Small intestine (tissue), 7 donors: ENCODE measurements around the gene VENTX. TPM values are rescaled to one million over a fixed set of nuclear protein-coding genes. Genes with fewer than 3 reads are reported as not detected.

Experiments
- DNase-seq, 2 donors: peaks; one replicate each; pipeline versions ENCODE4 v3.0.0 to v3.0.0-alpha.2; 2013
- FAIRE-seq: peaks from 2 replicates; lab custom pipeline; 2012; peaks lifted over from hg19 to GRCh38; lab: Jason Lieb, UNC
- H3K27ac ChIP-seq, 3 donors: one replicate each; pipeline ENCODE4 v1.5.1; 2013; ENCODE audit warnings: low read length in 2 of 3, mild to moderate bottlenecking in 2 of 3, control low read depth in 1 of 3, inconsistent platforms in 1 of 3, low read depth in 1 of 3, moderate library complexity in 1 of 3
- H3K27me3 ChIP-seq, 3 donors: one replicate each; pipeline ENCODE4 v1.6.1; 2013; ENCODE audit warnings: low read length in 3 of 3, inconsistent platforms in 1 of 3; ENCODE audit not compliant: control insufficient read depth in 3 of 3, insufficient read depth in 3 of 3
- H3K36me3 ChIP-seq, 3 donors: one replicate each; pipeline ENCODE4 v1.6.1; 2013; ENCODE audit warnings: low read length in 3 of 3, inconsistent platforms in 1 of 3, low read depth in 1 of 3, mild to moderate bottlenecking in 1 of 3, moderate library complexity in 1 of 3; ENCODE audit not compliant: control insufficient read depth in 3 of 3, insufficient read depth in 2 of 3
- H3K4me1 ChIP-seq, 3 donors: one replicate each; pipeline ENCODE4 v1.6.1; 2013; ENCODE audit warnings: low read length in 2 of 3, inconsistent platforms in 1 of 3, low read depth in 1 of 3, mild to moderate bottlenecking in 1 of 3, moderate library complexity in 1 of 3; ENCODE audit not compliant: control insufficient read depth in 3 of 3, insufficient read depth in 2 of 3
- H3K4me3 ChIP-seq, 3 donors: one replicate each; pipeline ENCODE4 v1.5.1; 2013; ENCODE audit warnings: low read length in 3 of 3, control low read depth in 1 of 3, inconsistent platforms in 1 of 3, low read depth in 1 of 3, mild to moderate bottlenecking in 1 of 3, moderate library complexity in 1 of 3
- H3K9me3 ChIP-seq, 2 donors: one replicate each; pipeline ENCODE4 v1.6.1; 2013; ENCODE audit warnings: low read depth in 1 of 2, low read length in 1 of 2; ENCODE audit not compliant: control insufficient read depth in 2 of 2, insufficient read depth in 1 of 2
- WGBS, 3 donors: extraction: QIAGEN DNeasy Blood & Tissue Kit; methylation state at CpG; one replicate each; pipeline ENCODE4 v1.1.7; 2013; 5-methylcytosine and 5-hydroxymethylcytosine counted together
- polyA plus RNA-seq, 4 donors: library from polyadenylated mRNA; stranded (reverse) in 3 of 4; unstranded in 1 of 4; fragments of 200-250 nt in 3 of 4; fragments of 120-200 nt in 1 of 4; gene quantifications; one replicate each; pipeline versions ENCODE4 v1.2.1 to v1.2.3, GENCODE V29; 2013
- donor health status: healthy with polysubstance abuse.
- donor health status: control.
- donor health status: control.
- donor health status: Bipolar disorder and iron deficiency.
- donor health status: healthy.

VENTX gene
- polyA plus RNA-seq, 4 donors: 0.19 to 0.30 TPM; not detected in 2

DNA sequence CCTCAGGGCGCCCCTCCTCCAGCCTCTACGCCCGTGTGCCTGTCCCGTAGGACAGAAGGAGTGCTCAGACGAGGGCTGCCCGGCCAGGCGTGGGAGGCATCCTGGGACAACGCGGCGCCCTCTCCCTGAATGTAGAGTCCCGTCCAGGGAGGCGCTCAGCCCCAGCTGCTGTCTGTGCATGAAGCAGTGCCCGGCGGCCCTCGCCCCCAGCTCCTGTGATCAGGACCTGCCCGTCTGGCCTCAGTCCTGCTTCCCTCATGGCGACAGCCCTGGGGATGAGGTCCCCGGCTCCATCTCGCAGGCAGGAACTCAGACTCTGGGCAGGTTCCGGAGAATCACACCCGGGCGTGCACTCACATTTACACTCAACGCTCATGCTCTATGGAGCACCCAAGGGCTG, 32.5 kb upstream of the VENTX start:
- Histone ChIP-seq H3K27me3 (no peaks in the 10 kb centered on the region), H3K36me3 (peaks cover 0 to 27% (median 0%) of the 10 kb centered on the region in 3 donors), H3K9me3 (no peaks in the 10 kb centered on the region), H3K4me3 (no peak overlapping the region), H3K27ac (no peak overlapping the region), H3K4me1 (no peaks in the 10 kb centered on the region)
- 77 to 90% (median 84%) methylated on average over 18 to 23 of the region's 23 CpGs for WGBS, 3 donors
- FAIRE-seq (no peak), DNase-seq (no peak)

GRCh38 chr10:133206356-133207040, 31.2 kb upstream of the VENTX start:
- H3K4me1 ChIP-seq: no peaks in the 10 kb centered on the region
- H3K27me3 ChIP-seq: no peaks in the 10 kb centered on the region
- H3K36me3 ChIP-seq: peaks cover 0 to 25% (median 0%) of the 10 kb centered on the region in 3 donors
- no peak overlapping the region for H3K4me3 ChIP-seq
- DNase-seq: no peak
- H3K9me3 ChIP-seq: no peaks in the 10 kb centered on the region
- no peak overlapping the region for H3K27ac ChIP-seq
- FAIRE-seq: no peak
- WGBS, 3 donors: 74 to 79% (median 74%) methylated on average over 17 of the region's 17 CpGs

DNA sequence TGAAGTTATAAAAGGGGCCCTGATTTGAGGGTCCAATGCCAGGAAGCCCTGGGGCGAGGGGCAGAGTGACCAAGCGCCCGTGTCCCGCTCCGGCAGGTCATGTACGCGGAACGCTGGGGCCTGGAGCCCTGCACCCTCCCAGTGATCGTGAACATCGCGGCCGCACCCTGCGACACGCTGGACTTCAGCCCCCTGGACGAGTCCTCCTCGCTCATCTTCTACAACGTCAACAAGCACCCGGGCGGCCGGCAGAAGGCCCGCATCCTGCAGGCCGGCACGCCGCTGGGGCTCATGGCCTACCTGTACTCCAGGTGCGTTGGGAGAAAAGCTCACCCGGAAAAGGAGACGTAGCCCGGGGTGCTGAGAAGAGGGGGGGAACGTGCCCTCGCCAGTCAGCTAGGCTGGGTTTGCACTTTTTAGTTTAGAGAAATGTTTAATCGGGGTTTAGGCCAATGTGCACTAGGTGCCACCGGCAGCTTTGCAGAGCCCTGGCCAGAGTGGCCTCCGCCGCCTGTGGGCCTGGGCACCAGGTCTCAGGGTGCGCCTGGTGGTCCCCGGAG, 30.5 kb upstream of the VENTX start:
- no peaks in the 10 kb centered on the region for H3K27me3 ChIP-seq
- no peak for FAIRE-seq

DNA sequence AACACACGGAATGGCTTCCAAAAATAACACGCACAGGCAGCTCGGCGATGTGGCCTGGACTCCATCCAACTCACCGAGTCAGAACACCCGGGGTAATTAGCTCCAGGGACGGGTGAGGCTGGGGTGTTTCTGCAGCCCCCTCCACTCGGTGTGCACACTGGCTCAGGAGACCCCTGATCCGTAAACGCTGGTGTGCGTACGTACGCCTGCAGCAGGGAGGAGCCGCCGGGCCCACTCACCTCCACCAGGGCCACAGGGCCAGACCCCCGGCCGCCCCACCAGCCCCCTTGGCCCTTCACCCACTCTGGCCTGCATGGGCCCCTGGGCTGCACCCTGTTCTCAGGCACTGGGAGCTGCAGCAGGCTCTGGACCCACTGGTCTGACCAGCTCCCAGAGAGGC, 30.0 kb upstream of the VENTX start:
- FAIRE-seq (no peak), DNase-seq (no peak)
- Histone ChIP-seq H3K36me3 (peaks cover 0 to 24% (median 0%) of the 10 kb centered on the region in 3 donors), H3K27ac (no peak overlapping the region), H3K4me1 (no peaks in the 10 kb centered on the region), H3K4me3 (no peak overlapping the region), H3K27me3 (no peaks in the 10 kb centered on the region), H3K9me3 (no peaks in the 10 kb centered on the region)
- WGBS, 3 donors: 67 to 87% (median 74%) methylated on average over 17 of the region's 17 CpGs

More for the DNA sequence above, 30.5 kb upstream of the VENTX start:
- Histone ChIP-seq H3K4me1 (no peaks in the 10 kb centered on the region), H3K36me3 (peaks cover 0 to 24% (median 0%) of the 10 kb centered on the region in 3 donors), H3K27ac (no peak overlapping the region), H3K4me3 (no peak overlapping the region), H3K9me3 (no peaks in the 10 kb centered on the region)
- DNase-seq: no peak
- 78 to 90% (median 85%) methylated on average over 36 of the region's 36 CpGs for WGBS, 3 donors

GRCh38 chr10:133208466-133208865, 29.2 kb upstream of the VENTX start:
- Histone ChIP-seq H3K4me3 (no peak overlapping the region), H3K9me3 (no peaks in the 10 kb centered on the region), H3K36me3 (peaks cover 0 to 28% (median 0%) of the 10 kb centered on the region in 3 donors), H3K27me3 (no peaks in the 10 kb centered on the region), H3K27ac (no peak overlapping the region), H3K4me1 (no peaks in the 10 kb centered on the region)
- 79 to 93% (median 88%) methylated on average over 16 to 18 of the region's 18 CpGs for WGBS, 3 donors
- FAIRE-seq (no peak), DNase-seq (no peak)

DNA sequence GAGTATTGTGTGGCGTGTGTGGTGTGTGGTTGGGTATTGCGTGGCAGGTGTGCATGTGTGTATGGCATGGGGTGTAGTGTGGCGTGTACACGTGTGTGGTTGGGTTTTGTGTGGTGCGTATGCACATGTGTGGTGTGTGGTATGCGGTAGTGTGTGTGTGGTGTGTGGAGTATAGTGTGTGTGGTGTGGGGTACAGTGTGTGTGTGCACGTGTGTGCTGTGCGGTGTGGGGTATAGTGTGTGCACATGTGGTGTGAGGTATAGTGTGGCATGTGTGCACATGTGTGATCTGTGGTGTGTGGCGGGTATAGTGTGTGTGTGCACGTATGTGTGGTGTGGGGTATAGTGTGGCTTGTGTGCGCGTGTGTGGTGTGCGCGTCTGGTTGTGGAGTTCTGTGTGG, 28.5 kb upstream of the VENTX start:
- Histone ChIP-seq H3K27ac (no peak overlapping the region), H3K9me3 (no peaks in the 10 kb centered on the region), H3K36me3 (peaks cover 0 to 29% (median 0%) of the 10 kb centered on the region in 3 donors), H3K27me3 (no peaks in the 10 kb centered on the region), H3K4me3 (no peak overlapping the region), H3K4me1 (no peaks in the 10 kb centered on the region)
- no peak for DNase-seq
- WGBS, 3 donors: 93 to 97% (median 95%) methylated on average over 14 of the region's 14 CpGs
- FAIRE-seq: no peak

GRCh38 chr10:133209641-133210040, 28.0 kb upstream of the VENTX start:
- FAIRE-seq (no peak), DNase-seq (no peak)
- H3K27ac ChIP-seq: no peak overlapping the region
- 85 to 87% (median 86%) methylated on average over 20 of the region's 20 CpGs for WGBS, 3 donors
- no peaks in the 10 kb centered on the region for H3K4me1 ChIP-seq
- no peak overlapping the region for H3K4me3 ChIP-seq
- H3K9me3 ChIP-seq: no peaks in the 10 kb centered on the region
- H3K36me3 ChIP-seq: peaks cover 0 to 30% (median 0%) of the 10 kb centered on the region in 3 donors
- H3K27me3 ChIP-seq: no peaks in the 10 kb centered on the region

DNA sequence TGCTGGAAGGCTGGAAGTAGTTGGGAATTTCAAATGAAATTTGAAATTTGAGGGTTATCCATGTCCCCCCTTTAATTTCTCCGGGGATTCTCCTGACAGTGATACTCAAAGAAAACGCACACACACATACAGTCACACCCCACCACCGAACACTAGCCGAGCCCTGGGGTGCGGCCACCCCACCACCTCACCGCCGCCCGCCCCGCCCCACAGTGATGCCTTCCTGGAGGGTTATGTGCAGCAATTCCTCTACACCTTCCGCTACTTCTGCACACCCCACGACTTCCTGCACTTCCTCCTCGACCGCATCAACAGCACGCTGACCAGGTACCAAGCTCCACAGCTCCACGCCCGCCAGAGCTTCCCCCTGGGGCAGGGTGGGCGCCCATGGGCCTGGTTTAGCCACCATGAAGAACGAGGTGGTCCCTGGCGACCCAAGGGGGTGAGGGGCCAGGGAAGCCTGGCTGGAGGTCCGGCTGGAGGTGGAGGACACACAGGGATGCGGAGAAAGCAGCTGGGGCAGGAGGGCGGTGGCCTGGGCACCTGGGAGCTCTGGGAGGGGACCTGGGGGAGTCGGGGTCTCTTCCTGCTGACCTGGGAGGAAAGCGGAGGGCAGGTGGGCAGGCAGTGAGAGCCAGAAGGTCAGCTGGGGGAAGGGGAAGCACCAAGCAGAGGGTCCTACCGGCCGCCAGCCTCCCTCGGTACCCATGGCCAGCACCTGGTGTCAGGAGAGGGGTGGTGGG, 27.1 kb upstream of the VENTX start:
- Histone ChIP-seq H3K27ac (no peak overlapping the region), H3K27me3 (no peaks in the 10 kb centered on the region), H3K4me3 (no peak overlapping the region), H3K9me3 (no peaks in the 10 kb centered on the region), H3K4me1 (no peaks in the 10 kb centered on the region), H3K36me3 (peaks cover 0 to 37% (median 0%) of the 10 kb centered on the region in 3 donors)
- FAIRE-seq (no peak), DNase-seq (no peak)
- 70 to 78% (median 74%) methylated on average over 25 to 27 of the region's 27 CpGs for WGBS, 3 donors
